Stomach (tissue), 9 donors: ENCODE measurements around the gene B3GAT1. TPM values are rescaled to one million over a fixed set of nuclear protein-coding genes. Genes with fewer than 3 reads are reported as not detected.
"Not testable (repeated sequence)": the region's sequence is repeated elsewhere in the genome, so short reads cannot be mapped to it uniquely, and the experiment has no call there.

Source experiments
- DNase-seq, 2 donors: peaks; one replicate each; pipeline versions ENCODE4 v3.0.0 to v3.0.0-alpha.2; 2013 to 2019
- H3K27ac ChIP-seq, 5 donors: fragments of 200-600 bp in 4 of 5; sonication (generic) in 4 of 5; one replicate each; pipeline ENCODE4 v1.5.1; 2013 to 2019; ENCODE audit warnings: mild to moderate bottlenecking in 1 of 5, moderate library complexity in 1 of 5
- H3K27me3 ChIP-seq, 3 donors: fragments of 200-600 bp; sonication (generic); one replicate each; pipeline ENCODE4 v1.5.1; 2017 to 2019; ENCODE audit warnings: mixed run types in 1 of 3
- H3K36me3 ChIP-seq, 4 donors: fragments of 200-600 bp; sonication (generic); 1 replicate in 3 of 4; 2 replicates in 1 of 4; pipeline ENCODE4 v1.5.1; 2016 to 2019
- H3K4me1 ChIP-seq, 4 donors: fragments of 200-600 bp; sonication (generic); one replicate each; pipeline ENCODE4 v1.5.1; 2016 to 2019
- H3K4me3 ChIP-seq, 4 donors: fragments of 200-600 bp; sonication (generic) in 3 of 4; one replicate each; pipeline ENCODE4 v1.5.1; 2016 to 2019; ENCODE audit warnings: mild to moderate bottlenecking in 1 of 4
- H3K9me3 ChIP-seq, 4 donors: fragments of 200-600 bp; sonication (generic); one replicate each; pipeline ENCODE4 v1.5.1; 2016 to 2019
- EP300 ChIP-seq: sonication (generic); formaldehyde crosslinking; IDR thresholded peaks from one replicate; pipeline ENCODE4 v1.6.1; 2017; ENCODE audit warnings: antibody characterized with exemption
- POLR2A ChIP-seq, 4 donors: fragments of 450-650 bp; IDR thresholded peaks; one replicate each; pipeline ENCODE4 v1.6.1; 2016; ENCODE audit warnings: antibody characterized with exemption in 4 of 4, control low read depth in 2 of 4, mild to moderate bottlenecking in 1 of 4, moderate library complexity in 1 of 4
- POLR2AphosphoS5 ChIP-seq, 3 donors: sonication (generic); formaldehyde crosslinking; IDR thresholded peaks; one replicate each; pipeline ENCODE4 v1.6.1; 2016; ENCODE audit warnings: antibody characterized with exemption in 3 of 3
- WGBS, 5 donors: extraction: QIAGEN DNeasy Blood & Tissue Kit in 3 of 5; methylation state at CpG; one replicate each; pipeline versions ENCODE4 v1.1.5 to v1.1.7; 2013 to 2018; 5-methylcytosine and 5-hydroxymethylcytosine counted together
- intact Hi-C: fragments of 100-400 bp; cut with DNase I; formaldehyde crosslinking; loops from one replicate; pipeline ENCODE4 v1.15.1; 2023; ENCODE audit warnings: low total_unique reads
- polyA plus RNA-seq, 3 donors: library from polyadenylated mRNA; stranded (reverse); fragments of 200-250 nt; gene quantifications; one replicate each; pipeline ENCODE4 v1.2.3, GENCODE V29; 2013
- total RNA-seq, 5 donors: library from RNA; depleted of rRNA; stranded (reverse); fragments of >200 nt; gene quantifications; one replicate each; pipeline versions ENCODE4 v1.1.0 to v1.2.3, GENCODE V29; 2014 to 2016
- TF ChIP-seq, protein P1 (sequence below), 7 experiments: fragments of 450-650 bp in 4 of 7; fragments of 200-600 bp in 3 of 7; sonication (generic) in 3 of 7; IDR thresholded peaks; one replicate each; pipeline ENCODE4 v1.5.1; 2016 to 2019; ENCODE audit warnings: antibody characterized with exemption in 7 of 7, control low read depth in 2 of 7, mild to moderate bottlenecking in 1 of 7
- donor health status: healthy with polysubstance abuse.
- donor health status: Bipolar disorder and iron deficiency.
- donor health status: healthy.

Gene B3GAT1
- total and polyA plus RNA-seq, 8 donors, result 5.3 to 34.4 (median 18.7) TPM; not detected in 2

DNA sequence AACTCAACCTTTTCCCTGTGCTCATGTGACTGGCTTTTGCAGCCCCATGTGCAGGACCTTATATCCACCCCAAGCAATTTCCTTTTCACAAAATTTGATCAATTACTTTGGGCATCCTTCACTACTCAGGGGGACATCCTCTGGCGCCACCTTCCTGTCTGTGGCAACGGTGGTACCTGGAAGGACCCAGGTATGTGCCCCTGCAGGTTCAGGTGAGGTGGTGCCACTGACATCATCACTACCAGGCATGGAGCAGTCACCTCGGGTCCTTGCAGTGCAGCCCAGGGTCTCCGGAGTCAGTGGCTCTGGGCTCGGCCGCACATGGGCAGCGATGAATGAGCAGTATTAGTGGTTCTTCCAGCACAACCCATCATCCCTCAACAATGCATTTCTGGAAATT lies 37.7 kb upstream of the B3GAT1 start:
- WGBS, 5 donors, result 59 to 75% (median 74%) methylated on average over 7 of the region's 7 CpGs
- no peaks in the 10 kb centered on the region for H3K9me3 ChIP-seq
- no peaks in the 10 kb centered on the region for H3K36me3 ChIP-seq
- no peak for DNase-seq
- TF ChIP-seq, protein P1, sequence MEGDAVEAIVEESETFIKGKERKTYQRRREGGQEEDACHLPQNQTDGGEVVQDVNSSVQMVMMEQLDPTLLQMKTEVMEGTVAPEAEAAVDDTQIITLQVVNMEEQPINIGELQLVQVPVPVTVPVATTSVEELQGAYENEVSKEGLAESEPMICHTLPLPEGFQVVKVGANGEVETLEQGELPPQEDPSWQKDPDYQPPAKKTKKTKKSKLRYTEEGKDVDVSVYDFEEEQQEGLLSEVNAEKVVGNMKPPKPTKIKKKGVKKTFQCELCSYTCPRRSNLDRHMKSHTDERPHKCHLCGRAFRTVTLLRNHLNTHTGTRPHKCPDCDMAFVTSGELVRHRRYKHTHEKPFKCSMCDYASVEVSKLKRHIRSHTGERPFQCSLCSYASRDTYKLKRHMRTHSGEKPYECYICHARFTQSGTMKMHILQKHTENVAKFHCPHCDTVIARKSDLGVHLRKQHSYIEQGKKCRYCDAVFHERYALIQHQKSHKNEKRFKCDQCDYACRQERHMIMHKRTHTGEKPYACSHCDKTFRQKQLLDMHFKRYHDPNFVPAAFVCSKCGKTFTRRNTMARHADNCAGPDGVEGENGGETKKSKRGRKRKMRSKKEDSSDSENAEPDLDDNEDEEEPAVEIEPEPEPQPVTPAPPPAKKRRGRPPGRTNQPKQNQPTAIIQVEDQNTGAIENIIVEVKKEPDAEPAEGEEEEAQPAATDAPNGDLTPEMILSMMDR (IDR thresholded peaks at IDR 0.05), result peak in 1 of 7 experiments; percentile 25
- TF ChIP-seq POLR2A (IDR thresholded peaks at IDR 0.05), result no peak
- H3K4me1 ChIP-seq, result no peaks in the 10 kb centered on the region
- peaks cover 0 to 13% (median 0%) of the 10 kb centered on the region in 3 donors for H3K27me3 ChIP-seq
- intact Hi-C loops, result no loop called here
- H3K27ac ChIP-seq, result no peak overlapping the region
- H3K4me3 ChIP-seq, result no peak overlapping the region

DNA sequence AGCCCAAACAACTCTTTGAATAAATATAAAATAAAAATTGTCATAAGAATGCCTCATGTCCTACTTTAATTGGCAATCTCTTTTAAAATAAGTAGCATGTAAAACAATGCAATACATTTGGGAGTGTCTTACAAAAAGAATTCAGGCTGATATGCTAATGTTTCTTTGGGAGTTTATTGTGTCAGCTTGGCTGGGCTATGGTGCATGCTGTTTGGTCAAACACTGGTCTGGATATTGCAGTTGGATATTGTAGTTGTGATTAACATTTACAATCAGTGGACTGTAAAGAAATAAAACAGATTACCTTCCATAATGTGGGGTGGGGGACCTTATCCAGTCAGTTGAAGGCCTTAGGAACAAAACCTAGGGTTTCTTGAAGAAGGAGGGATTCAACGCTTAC lies 37.0 kb upstream of the B3GAT1 start:
- peaks cover 0 to 13% (median 0%) of the 10 kb centered on the region in 3 donors for H3K27me3 ChIP-seq
- DNase-seq, result no peak
- no peaks in the 10 kb centered on the region for H3K36me3 ChIP-seq
- no peak overlapping the region for H3K4me3 ChIP-seq
- no peak for TF ChIP-seq EP300
- TF ChIP-seq, protein P1 (IDR thresholded peaks at IDR 0.05), result no peak
- TF ChIP-seq POLR2A (IDR thresholded peaks at IDR 0.05), result no peak
- no peak for TF ChIP-seq POLR2AphosphoS5 (IDR thresholded peaks at IDR 0.05)
- intact Hi-C loops, result no loop called here
- WGBS, 5 donors, result 95 to 100% (median 98%) methylated on average over 1 of the region's 1 CpG
- no peaks in the 10 kb centered on the region for H3K4me1 ChIP-seq
- H3K9me3 ChIP-seq, result no peaks in the 10 kb centered on the region
- H3K27ac ChIP-seq, result no peak overlapping the region

DNA sequence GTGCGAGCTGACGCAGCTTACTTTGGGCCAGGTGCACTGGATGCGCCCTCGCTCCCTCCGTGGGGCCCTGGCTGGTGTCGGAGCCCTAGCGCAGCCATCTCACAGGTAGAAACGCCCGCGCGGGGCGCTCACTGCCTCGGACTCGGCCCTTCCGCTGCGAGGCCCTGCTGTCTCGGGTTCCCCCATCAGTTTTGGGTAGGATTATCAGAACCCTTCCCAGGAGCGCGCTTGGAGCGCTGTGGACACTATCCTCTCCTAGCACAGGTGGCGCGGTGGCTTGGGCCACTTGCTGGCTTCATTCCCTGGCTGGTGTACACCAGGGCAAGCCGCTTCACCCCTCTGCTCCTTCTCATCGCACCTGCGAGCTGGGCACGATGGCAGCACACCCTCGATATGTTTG lies 35.7 kb upstream of the B3GAT1 start:
- TF ChIP-seq POLR2A (IDR thresholded peaks at IDR 0.05) (no peak), EP300 (no peak)
- TF ChIP-seq, protein P1 (IDR thresholded peaks at IDR 0.05), result no peak
- Histone ChIP-seq H3K27ac (no peak overlapping the region), H3K27me3 (peaks cover 0 to 10% (median 0%) of the 10 kb centered on the region in 3 donors), H3K4me1 (no peaks in the 10 kb centered on the region), H3K4me3 (no peak overlapping the region), H3K36me3 (no peaks in the 10 kb centered on the region), H3K9me3 (no peaks in the 10 kb centered on the region)
- DNase-seq, result no peak
- intact Hi-C loops, result no loop called here
- 88 to 95% (median 92%) methylated on average over 17 to 27 of the region's 27 CpGs for WGBS, 5 donors

DNA sequence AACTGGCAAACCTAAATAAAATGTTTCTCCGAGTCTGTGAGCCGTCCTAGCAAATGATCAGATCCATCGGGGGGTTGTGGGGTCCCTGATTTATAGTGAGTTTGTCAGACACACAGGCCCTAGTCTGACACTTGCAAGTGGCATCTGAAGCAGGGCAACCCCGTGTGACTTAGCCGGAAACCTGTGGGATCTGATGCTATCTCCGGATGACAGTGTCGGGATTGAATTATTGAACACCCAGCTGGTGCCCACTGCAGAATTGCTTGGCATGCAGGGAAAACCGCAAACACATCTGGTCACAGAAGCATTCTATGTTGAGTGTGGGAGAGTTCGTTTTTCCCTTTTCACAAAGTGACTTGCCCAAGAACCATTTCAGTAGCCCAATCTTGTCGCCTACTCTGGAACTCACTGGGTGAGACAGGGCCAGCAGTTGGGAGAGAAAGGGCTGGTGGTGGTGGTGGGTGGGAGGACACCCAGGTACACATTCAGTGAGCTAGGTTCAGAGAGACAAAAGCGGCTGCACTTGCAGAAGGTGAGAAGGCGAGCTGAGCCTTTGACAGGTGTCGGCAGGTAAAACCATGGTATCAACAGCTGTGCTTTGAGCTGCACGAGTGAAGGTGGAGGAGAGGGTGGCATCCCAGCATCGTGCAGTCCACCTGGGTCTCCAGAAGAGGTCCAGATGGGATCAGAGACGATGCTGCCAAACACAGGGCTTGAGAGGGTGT lies 33.7 kb upstream of the B3GAT1 start:
- Histone ChIP-seq H3K4me3 (no peak overlapping the region), H3K27me3 (peaks cover 0 to 21% (median 0%) of the 10 kb centered on the region in 3 donors), H3K9me3 (no peaks in the 10 kb centered on the region), H3K4me1 (no peaks in the 10 kb centered on the region), H3K27ac (no peak overlapping the region), H3K36me3 (no peaks in the 10 kb centered on the region)
- TF ChIP-seq POLR2A (IDR thresholded peaks at IDR 0.05) (no peak), EP300 (no peak), POLR2AphosphoS5 (IDR thresholded peaks at IDR 0.05) (no peak)
- TF ChIP-seq, protein P1 (IDR thresholded peaks at IDR 0.05), result no peak
- intact Hi-C loops, result no loop called here
- 81 to 86% (median 84%) methylated on average over 15 to 16 of the region's 16 CpGs for WGBS, 5 donors
- DNase-seq, result no peak

DNA sequence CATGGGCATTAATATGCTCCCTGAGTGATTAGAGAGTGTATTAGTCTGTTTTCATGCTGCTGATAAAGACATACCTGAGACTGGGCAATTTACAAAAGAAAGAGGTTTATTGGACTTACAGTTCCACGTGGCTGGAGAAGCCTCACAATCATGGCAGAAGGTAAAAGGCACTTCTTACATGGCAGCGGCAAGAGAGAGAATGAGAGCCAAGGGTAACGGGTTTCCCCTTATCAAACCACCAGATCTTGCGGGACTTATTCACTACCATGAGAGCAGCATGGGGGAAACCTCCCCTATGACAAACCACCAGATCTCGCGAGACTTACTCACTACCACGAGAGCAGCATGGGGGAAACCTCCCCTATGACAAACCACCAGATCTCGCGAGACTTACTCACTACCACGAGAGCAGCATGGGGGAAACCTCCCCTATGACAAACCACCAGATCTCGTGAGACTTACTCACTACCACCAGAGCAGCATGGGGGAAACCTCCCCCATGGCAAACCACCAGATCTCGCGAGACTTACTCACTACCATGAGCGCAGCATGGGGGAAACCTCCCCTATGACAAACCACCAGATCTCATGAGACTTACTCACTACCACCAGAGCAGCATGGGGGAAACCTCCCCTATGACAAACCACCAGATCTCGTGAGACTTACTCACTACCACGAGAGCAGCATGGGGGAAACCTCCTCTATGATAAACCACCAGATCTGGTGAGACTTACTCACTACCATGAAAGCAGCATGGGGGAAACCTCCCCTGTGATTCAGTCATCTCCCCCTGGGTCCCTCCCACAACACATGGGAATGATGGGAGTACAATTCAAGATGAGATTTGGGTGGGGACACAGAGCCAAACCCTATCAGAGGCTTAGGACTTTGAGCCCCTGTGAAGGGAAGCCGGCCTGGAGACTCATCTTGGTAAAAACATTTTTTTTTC lies 32.4 kb upstream of the B3GAT1 start:
- H3K27ac ChIP-seq, H3K4me3 ChIP-seq, H3K9me3 ChIP-seq, DNase-seq, H3K36me3 ChIP-seq, intact Hi-C loops, H3K4me1 ChIP-seq: not testable (repeated sequence)
- 75 to 84% (median 82%) methylated on average over 17 of the region's 17 CpGs for WGBS, 5 donors
- peaks cover 0 to 21% (median 0%) of the 10 kb centered on the region in 3 donors for H3K27me3 ChIP-seq
